ENCODE results near the gene ATF6.
"Not testable (repeated sequence)": the region's sequence is repeated elsewhere in the genome, so short reads cannot be mapped to it uniquely, and the experiment has no call there.

DNA sequence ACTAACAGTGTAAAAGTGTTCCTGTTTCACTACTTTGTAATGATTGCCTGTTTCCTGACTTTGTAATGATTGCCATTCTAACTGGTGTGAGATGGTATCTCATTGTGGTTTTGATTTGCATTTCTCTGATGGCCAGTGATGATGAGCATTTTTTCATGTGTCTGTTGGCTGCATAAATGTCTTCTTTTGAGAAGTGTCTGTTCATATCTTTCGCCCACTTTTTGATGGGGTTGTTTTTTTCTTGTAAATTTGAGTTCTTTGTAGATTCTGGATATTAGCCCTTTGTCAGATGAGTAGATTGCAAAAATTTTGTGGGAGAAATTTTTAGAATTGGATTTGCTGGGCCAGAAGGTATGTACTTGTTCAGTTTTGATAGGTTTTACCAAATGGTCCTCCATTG lies 43.5 kb downstream of the ATF6 start:
- TF ChIP-seq, protein P1, sequence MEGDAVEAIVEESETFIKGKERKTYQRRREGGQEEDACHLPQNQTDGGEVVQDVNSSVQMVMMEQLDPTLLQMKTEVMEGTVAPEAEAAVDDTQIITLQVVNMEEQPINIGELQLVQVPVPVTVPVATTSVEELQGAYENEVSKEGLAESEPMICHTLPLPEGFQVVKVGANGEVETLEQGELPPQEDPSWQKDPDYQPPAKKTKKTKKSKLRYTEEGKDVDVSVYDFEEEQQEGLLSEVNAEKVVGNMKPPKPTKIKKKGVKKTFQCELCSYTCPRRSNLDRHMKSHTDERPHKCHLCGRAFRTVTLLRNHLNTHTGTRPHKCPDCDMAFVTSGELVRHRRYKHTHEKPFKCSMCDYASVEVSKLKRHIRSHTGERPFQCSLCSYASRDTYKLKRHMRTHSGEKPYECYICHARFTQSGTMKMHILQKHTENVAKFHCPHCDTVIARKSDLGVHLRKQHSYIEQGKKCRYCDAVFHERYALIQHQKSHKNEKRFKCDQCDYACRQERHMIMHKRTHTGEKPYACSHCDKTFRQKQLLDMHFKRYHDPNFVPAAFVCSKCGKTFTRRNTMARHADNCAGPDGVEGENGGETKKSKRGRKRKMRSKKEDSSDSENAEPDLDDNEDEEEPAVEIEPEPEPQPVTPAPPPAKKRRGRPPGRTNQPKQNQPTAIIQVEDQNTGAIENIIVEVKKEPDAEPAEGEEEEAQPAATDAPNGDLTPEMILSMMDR (IDR thresholded peaks at IDR 0.05) = not testable (repeated sequence)
- TF ChIP-seq POLR2A (IDR thresholded peaks at IDR 0.05) = not testable (repeated sequence)
